Measurements from ENCODE around the gene ZFPM1. TPM values are rescaled to one million over a fixed set of nuclear protein-coding genes. Genes with fewer than 3 reads are reported as not detected.

The ZFPM1 gene
- total and polyA plus RNA-seq, 2 experiments from 2014 or later: 0.53 to 2.2 TPM

DNA sequence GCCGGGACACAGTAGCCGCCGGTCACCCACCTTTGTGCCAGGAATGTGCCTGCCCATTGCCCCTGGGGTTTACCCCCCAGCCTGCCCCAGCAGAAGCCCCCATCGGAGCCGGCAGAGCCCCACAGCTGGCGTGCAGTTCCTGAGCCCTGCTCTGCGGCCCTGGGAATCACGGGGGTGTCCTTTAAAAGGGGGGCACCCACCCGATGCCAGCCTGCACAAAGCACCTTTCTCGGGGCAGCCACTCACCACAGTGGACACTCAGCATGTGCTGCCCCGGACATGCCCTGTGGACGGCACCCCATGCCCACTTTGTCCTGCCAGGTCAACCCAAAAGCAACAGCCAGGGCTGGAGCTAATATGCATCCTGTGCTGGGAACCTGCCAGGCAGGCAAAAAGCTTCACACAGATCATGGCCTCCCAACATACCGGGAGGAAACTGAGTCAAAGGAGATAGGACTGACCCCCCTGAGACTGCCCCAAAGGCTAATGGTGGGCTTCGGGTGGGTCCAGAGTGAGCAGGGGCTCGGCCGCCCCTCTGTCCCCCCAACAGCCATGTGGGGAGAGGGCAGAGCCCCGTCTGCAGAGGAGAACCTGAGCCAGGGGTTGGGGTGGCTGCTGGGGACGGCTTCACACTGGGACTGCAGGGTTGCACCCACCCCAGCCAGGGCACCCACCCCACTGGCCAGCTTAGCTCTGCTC lies 71.3 kb downstream of the ZFPM1 start:
- Histone ChIP-seq H3K9me2 (ENCODE audit: insufficient read depth) (no peaks in the 10 kb centered on the region), H3K27ac (ENCODE audit: low read depth) (no peak overlapping the region), H3F3A (replicated peaks; ENCODE audit: low read depth) (no peaks in the 10 kb centered on the region), H3K36me3 (ENCODE audit: insufficient read depth) (no peaks in the 10 kb centered on the region), H3K4me1 (ENCODE audit: insufficient read depth) (peaks cover 7% of the 10 kb centered on the region; the same call in 1 of the 2 replicates), H3K79me2 (replicated peaks; ENCODE audit: insufficient read depth) (no peaks in the 10 kb centered on the region), H3K4me2 (no peak overlapping the region), H3K27me3 (ENCODE audit: insufficient read depth) (no peaks in the 10 kb centered on the region), H3K4me3 (no peak overlapping the region), H4K20me1 (replicated peaks; ENCODE audit: insufficient read depth) (no peaks in the 10 kb centered on the region), H2AFZ (no peak overlapping the region)
- H3K36me3 Mint-ChIP-seq (ENCODE audit: low read depth): peaks cover 9% of the 10 kb centered on the region; the same call in 1 of the 3 replicates
- no peak for ATAC-seq
- no peak for DNase-seq (ENCODE audit: low spot score)
- TF ChIP-seq ZNF462 (CRISPR knock-in tag; IDR thresholded peaks at IDR 0.05): no peak
- no peak for TF ChIP-seq ZNF114 (CRISPR knock-in tag; IDR thresholded peaks at IDR 0.05)
- TF ChIP-seq, protein P1, sequence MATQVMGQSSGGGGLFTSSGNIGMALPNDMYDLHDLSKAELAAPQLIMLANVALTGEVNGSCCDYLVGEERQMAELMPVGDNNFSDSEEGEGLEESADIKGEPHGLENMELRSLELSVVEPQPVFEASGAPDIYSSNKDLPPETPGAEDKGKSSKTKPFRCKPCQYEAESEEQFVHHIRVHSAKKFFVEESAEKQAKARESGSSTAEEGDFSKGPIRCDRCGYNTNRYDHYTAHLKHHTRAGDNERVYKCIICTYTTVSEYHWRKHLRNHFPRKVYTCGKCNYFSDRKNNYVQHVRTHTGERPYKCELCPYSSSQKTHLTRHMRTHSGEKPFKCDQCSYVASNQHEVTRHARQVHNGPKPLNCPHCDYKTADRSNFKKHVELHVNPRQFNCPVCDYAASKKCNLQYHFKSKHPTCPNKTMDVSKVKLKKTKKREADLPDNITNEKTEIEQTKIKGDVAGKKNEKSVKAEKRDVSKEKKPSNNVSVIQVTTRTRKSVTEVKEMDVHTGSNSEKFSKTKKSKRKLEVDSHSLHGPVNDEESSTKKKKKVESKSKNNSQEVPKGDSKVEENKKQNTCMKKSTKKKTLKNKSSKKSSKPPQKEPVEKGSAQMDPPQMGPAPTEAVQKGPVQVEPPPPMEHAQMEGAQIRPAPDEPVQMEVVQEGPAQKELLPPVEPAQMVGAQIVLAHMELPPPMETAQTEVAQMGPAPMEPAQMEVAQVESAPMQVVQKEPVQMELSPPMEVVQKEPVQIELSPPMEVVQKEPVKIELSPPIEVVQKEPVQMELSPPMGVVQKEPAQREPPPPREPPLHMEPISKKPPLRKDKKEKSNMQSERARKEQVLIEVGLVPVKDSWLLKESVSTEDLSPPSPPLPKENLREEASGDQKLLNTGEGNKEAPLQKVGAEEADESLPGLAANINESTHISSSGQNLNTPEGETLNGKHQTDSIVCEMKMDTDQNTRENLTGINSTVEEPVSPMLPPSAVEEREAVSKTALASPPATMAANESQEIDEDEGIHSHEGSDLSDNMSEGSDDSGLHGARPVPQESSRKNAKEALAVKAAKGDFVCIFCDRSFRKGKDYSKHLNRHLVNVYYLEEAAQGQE (IDR thresholded peaks at IDR 0.05; ENCODE audit: unreplicated experiment): no peak
- no peak for TF ChIP-seq NANOG (IDR thresholded peaks at IDR 0.05; ENCODE audit: borderline replicate concordance)
- TF ChIP-seq ETS1 (IDR thresholded peaks at IDR 0.05): no peak
- no peak for TF ChIP-seq ZNF331 (CRISPR knock-in tag; IDR thresholded peaks at IDR 0.05; ENCODE audit: low read depth)
- H3K27ac Mint-ChIP-seq: no peak overlapping the region
- no peak overlapping the region for H3K4me3 Mint-ChIP-seq
- no peaks in the 10 kb centered on the region; the same call in 2 of the 3 replicates for H3K9me3 Mint-ChIP-seq
- peaks cover 6% of the 10 kb centered on the region; the same call in 1 of the 3 replicates for H3K4me1 Mint-ChIP-seq
- H3K27me3 Mint-ChIP-seq (ENCODE audit: insufficient read depth, low read depth, poor library complexity): peaks cover 18% of the 10 kb centered on the region

All from GM23338 (cell line).